GM19193 (cell line): ENCODE results near the gene LIN37.

Experiments
- POLR2A ChIP-seq: IDR thresholded peaks from 4 replicates; pipeline ENCODE4 v1.6.1; 2011; ENCODE audit not compliant: insufficient read depth, insufficient read length; ENCODE audit errors: extremely low read depth

LIN37 gene

GRCh38 chr19:35792312-35792711 lies 43.9 kb downstream of the LIN37 start:
- TF ChIP-seq POLR2A, result no peak

GRCh38 chr19:35792888-35793287 lies 44.5 kb downstream of the LIN37 start:
- TF ChIP-seq POLR2A, result no peak

- no peak for TF ChIP-seq POLR2A
Measured at GRCh38 chr19:35793381-35794165, 45.2 kb downstream of the LIN37 start.

- no peak for TF ChIP-seq POLR2A
Measured at GRCh38 chr19:35796645-35797542, 48.5 kb downstream of the LIN37 start.

- TF ChIP-seq POLR2A, result no peak
Measured at GRCh38 chr19:35797663-35798062, 49.3 kb downstream of the LIN37 start.

- TF ChIP-seq POLR2A, result no peak
Measured at GRCh38 chr19:35801828-35802227, 53.5 kb downstream of the LIN37 start.
